Keratinocyte (primary cell): ENCODE data around the gene STK32B. TPM values are rescaled to one million over a fixed set of nuclear protein-coding genes. Genes with fewer than 3 reads are reported as not detected.

ENCODE experiments used
- DNase-seq: peaks from one replicate; pipeline ENCODE4 v3.0.0-alpha.2; 2011; ENCODE audit warnings: low read depth, missing footprints, low spot score
- FAIRE-seq: peaks from 2 replicates; lab custom pipeline; 2011; peaks lifted over from hg19 to GRCh38; lab: Jason Lieb, UNC
- H2AFZ ChIP-seq: 2 replicates; pipeline ENCODE4 v1.6.0; 2012; ENCODE audit warnings: low read length, control low read depth, inconsistent platforms; ENCODE audit not compliant: control insufficient read depth
- H3K27ac ChIP-seq: 2 replicates; pipeline ENCODE4 v1.5.1; 2011; ENCODE audit warnings: low read length; ENCODE audit not compliant: control insufficient read depth, insufficient read depth
- H3K27me3 ChIP-seq: 3 replicates; pipeline ENCODE4 v1.6.0; 2011; ENCODE audit warnings: low read length; ENCODE audit not compliant: control insufficient read depth, insufficient read depth; ENCODE audit errors: extremely low read depth
- H3K36me3 ChIP-seq, 2 experiments: 2 replicates in 1 of 2; 3 replicates in 1 of 2; pipeline ENCODE4 v1.5.1; 2011; ENCODE audit warnings: low read length in 2 of 2, mild to moderate bottlenecking in 1 of 2; ENCODE audit not compliant: control insufficient read depth in 2 of 2, insufficient read depth in 2 of 2; ENCODE audit errors: extremely low read depth in 1 of 2
- H3K4me1 ChIP-seq: 3 replicates; pipeline ENCODE4 v1.5.1; 2011; ENCODE audit warnings: low read length; ENCODE audit not compliant: control insufficient read depth, insufficient read depth; ENCODE audit errors: extremely low read depth
- H3K4me2 ChIP-seq: 3 replicates; pipeline ENCODE4 v1.6.0; 2011; ENCODE audit warnings: low read depth, low read length; ENCODE audit not compliant: control insufficient read depth, insufficient read depth; ENCODE audit errors: extremely low read depth
- H3K4me3 ChIP-seq, 3 experiments: fragments of 200-600 bp in 1 of 3; sonication (generic) in 1 of 3; 2 replicates in 2 of 3; 3 replicates in 1 of 3; pipeline ENCODE4 v1.5.1; 2011 to 2016; ENCODE audit warnings: low read length in 3 of 3, mild to moderate bottlenecking in 3 of 3, control low read depth in 2 of 3, inconsistent platforms in 1 of 3, low read depth in 1 of 3, mixed read lengths in 1 of 3, mixed run types in 1 of 3, moderate library complexity in 1 of 3; ENCODE audit not compliant: control insufficient read depth in 2 of 3, insufficient read depth in 2 of 3; ENCODE audit errors: extremely low read depth in 1 of 3
- H3K79me2 ChIP-seq: 2 replicates; pipeline ENCODE4 v1.6.0; 2012; ENCODE audit warnings: low read length; ENCODE audit not compliant: control insufficient read depth, insufficient read depth
- H3K9ac ChIP-seq: 3 replicates; pipeline ENCODE4 v1.6.0; 2011; ENCODE audit warnings: low read length; ENCODE audit not compliant: control insufficient read depth, insufficient read depth; ENCODE audit errors: extremely low read depth
- H3K9me1 ChIP-seq: 3 replicates; pipeline ENCODE4 v1.6.0; 2011; ENCODE audit warnings: low read length; ENCODE audit not compliant: control insufficient read depth, insufficient read depth; ENCODE audit errors: extremely low read depth
- H3K9me3 ChIP-seq: 2 replicates; pipeline ENCODE4 v1.5.1; 2012; ENCODE audit warnings: low read depth, low read length; ENCODE audit not compliant: control insufficient read depth
- H4K20me1 ChIP-seq: 3 replicates; pipeline ENCODE4 v1.6.0; 2011; ENCODE audit warnings: low read length; ENCODE audit not compliant: control insufficient read depth, insufficient read depth; ENCODE audit errors: extremely low read depth
- CTCF ChIP-seq, 3 experiments: IDR thresholded peaks in 1 of 3; conservative IDR thresholded peaks in 1 of 3; optimal IDR thresholded peaks in 1 of 3; 2 replicates in 2 of 3; 3 replicates in 1 of 3; pipeline versions ENCODE3 to v1.5.1; 2011; ENCODE audit warnings: low read length in 3 of 3, mild to moderate bottlenecking in 3 of 3, moderate library complexity in 2 of 3, control low read depth in 1 of 3, inconsistent platforms in 1 of 3; ENCODE audit not compliant: insufficient read depth in 2 of 3; ENCODE audit errors: extremely low read depth in 1 of 3
- EZH2 ChIP-seq: IDR thresholded peaks from one replicate; pipeline ENCODE4 v1.6.1; 2012; ENCODE audit warnings: inconsistent platforms, mild to moderate bottlenecking, low read length, moderate library complexity
- dilution Hi-C: fragments of 300-500 bp; cut with MboI; formaldehyde crosslinking; loops from one replicate; pipeline ENCODE4 v1.7.0; 2020; ENCODE audit warnings: low sequenced_read_pairs; ENCODE audit not compliant: extremely low pct_ligation_motif_present
- polyA plus RNA-seq, 5 experiments: library from polyadenylated mRNA; depleted of rRNA in 3 of 5; stranded (reverse) in 3 of 5; stranded (forward) in 1 of 5; unstranded in 1 of 5; fragments of >200 nt; gene quantifications; 1 replicate in 1 of 5; 2 replicates in 3 of 5; 3 replicates in 1 of 5; pipeline versions ENCODE4 v1.2.1 to v1.2.3, GENCODE V29; 2011 to 2012; ENCODE audit warnings: missing spikeins in 2 of 5, low read depth in 1 of 5, low replicate concordance in 1 of 5

Gene STK32B
- polyA plus RNA-seq, 1 donor (not counting 4 experiments of a cell fraction or from before 2014, with no cell fraction given): 3.4 TPM

- no peak for TF ChIP-seq CTCF (optimal IDR thresholded peaks at IDR 0.05 in 1 of 3, IDR thresholded peaks at IDR 0.05 in 1 of 3, conservative IDR thresholded peaks at IDR 0.05 in 1 of 3; ENCODE audit: extremely low read depth in 1 of 3, insufficient read depth in 2 of 3, low read length in 3 of 3)
- TF ChIP-seq EZH2: no peak
These were observed 488.3 kb downstream of the STK32B start for GRCh38 chr4:5539584-5539983.

GRCh38 chr4:5541169-5541568 is 489.9 kb downstream of the STK32B start:
- no peak overlapping the region for H3K27ac ChIP-seq
- H3K79me2 ChIP-seq: no peaks in the 10 kb centered on the region
- DNase-seq (no peak), FAIRE-seq (no peak)
- H3K4me1 ChIP-seq: no peaks in the 10 kb centered on the region
- dilution Hi-C loops: no loop called here
- no peak overlapping the region for H3K9ac ChIP-seq
- TF ChIP-seq CTCF (optimal IDR thresholded peaks at IDR 0.05 in 1 of 3, IDR thresholded peaks at IDR 0.05 in 1 of 3, conservative IDR thresholded peaks at IDR 0.05 in 1 of 3; ENCODE audit: extremely low read depth in 1 of 3, insufficient read depth in 2 of 3, low read length in 3 of 3): no peak
- no peak for TF ChIP-seq EZH2
- no peaks in the 10 kb centered on the region for H4K20me1 ChIP-seq
- no peaks in the 10 kb centered on the region for H3K27me3 ChIP-seq
- H2AFZ ChIP-seq: no peak overlapping the region
- H3K4me2 ChIP-seq: no peak overlapping the region
- H3K9me1 ChIP-seq: no peaks in the 10 kb centered on the region
- H3K9me3 ChIP-seq: no peaks in the 10 kb centered on the region
- peaks cover 0 to 3% of the 10 kb centered on the region in 2 experiments for H3K36me3 ChIP-seq
- H3K4me3 ChIP-seq: no peak overlapping the region

More at GRCh38 chr4:5539584-5539983, 488.3 kb downstream of the STK32B start:
- Histone ChIP-seq H3K4me3 (no peak overlapping the region), H3K27me3 (no peaks in the 10 kb centered on the region), H3K27ac (no peak overlapping the region), H4K20me1 (no peaks in the 10 kb centered on the region), H3K4me2 (no peak overlapping the region), H3K4me1 (no peaks in the 10 kb centered on the region), H2AFZ (no peak overlapping the region), H3K79me2 (no peaks in the 10 kb centered on the region), H3K9me3 (no peaks in the 10 kb centered on the region), H3K9me1 (no peaks in the 10 kb centered on the region), H3K9ac (no peak overlapping the region), H3K36me3 (peaks cover 0 to 3% of the 10 kb centered on the region in 2 experiments)
- dilution Hi-C loops: no loop called here
- FAIRE-seq: no peak
- no peak for DNase-seq
